Measurements from ENCODE around the gene GLI3. TPM values are rescaled to one million over a fixed set of nuclear protein-coding genes. Genes with fewer than 3 reads are reported as not detected.

The GLI3 gene
- total and polyA plus RNA-seq, 2 of the 8 experiments (the other 6 are each of a cell fraction or from before 2014, with no cell fraction given), result 8.0 to 31.1 TPM

GRCh38 chr7:42227936-42228591 is 8.9 kb downstream of the GLI3 start:
- Histone ChIP-seq H3K9me3 (ENCODE audit: insufficient read depth in 2 of 2, low read depth in 1 of 2, low read length in 1 of 2) (no peaks in the 10 kb centered on the region), H2BK5ac (ENCODE audit: low read depth, low read length) (peak overlapping the region; percentile 62), H3K36me3 (ENCODE audit: control insufficient read depth in 2 of 4, insufficient read depth in 4 of 4, low read length in 3 of 4) (no peaks in the 10 kb centered on the region), H3K4me3 (ENCODE audit: extremely low read depth in 1 of 4, insufficient read depth in 2 of 4, low read depth in 3 of 4, low read length in 4 of 4) (peak overlapping the region; percentile 42 to 67 (median 52)), H3K27me3 (replicated peaks in 1 of 4; ENCODE audit: control insufficient read depth in 3 of 4, extremely low read depth in 1 of 4, insufficient read depth in 3 of 4, low read length in 3 of 4) (no peaks in the 10 kb centered on the region), H3K23ac (ENCODE audit: insufficient read length) (no peak overlapping the region), H4K8ac (ENCODE audit: extremely low read depth, insufficient read depth, low read length) (peak overlapping the region; percentile 97; the same call in 1 of the 2 replicates), H2BK120ac (replicated peaks; ENCODE audit: low read depth, low read length) (peak overlapping the region; percentile 10), H3K9ac (replicated peaks in 1 of 4; ENCODE audit: extremely low read depth in 1 of 4, low read depth in 3 of 4, low read length in 3 of 4) (peak overlapping the region; percentile 55 to 85 (median 77)), H4K20me1 (replicated peaks in 1 of 2; ENCODE audit: control insufficient read depth in 1 of 2, insufficient read depth in 2 of 2, low read length in 2 of 2) (no peaks in the 10 kb centered on the region), H2AFZ (ENCODE audit: low read length) (no peak overlapping the region), H3K79me2 (ENCODE audit: control insufficient read depth in 1 of 2, insufficient read depth in 2 of 2, low read length in 2 of 2) (peaks cover 0 to 52% of the 10 kb centered on the region in 2 experiments; a peak in 3 of 4 replicates), H3K79me1 (ENCODE audit: low read depth, low read length) (no peaks in the 10 kb centered on the region; the same call in 1 of the 2 replicates), H3K4me2 (ENCODE audit: insufficient read depth in 1 of 2, low read depth in 2 of 2, low read length in 2 of 2) (peak overlapping the region; percentile 84 to 91), H3K14ac (ENCODE audit: insufficient read length) (no peak overlapping the region), H2BK20ac (ENCODE audit: low read length) (0 out of 2 replicates have a peak overlapping the region, but pooled peaks have one; percentile 27), H3K27ac (ENCODE audit: low read depth, low read length) (peak overlapping the region; percentile 87), H2BK15ac (ENCODE audit: low read length) (no peak overlapping the region), H3K18ac (ENCODE audit: extremely low read depth, low read length) (peak overlapping the region; percentile 78), H4K5ac (ENCODE audit: insufficient read length, low read depth, low read length) (peak overlapping the region; percentile 81), H2AK5ac (ENCODE audit: low read depth, low read length) (no peak overlapping the region), H3K4ac (replicated peaks; ENCODE audit: insufficient read length, low read depth, low read length) (no peak overlapping the region), H4K91ac (replicated peaks; ENCODE audit: insufficient read length, low read length) (peak overlapping the region; percentile 60), H2BK12ac (ENCODE audit: low read depth, low read length) (peak overlapping the region; percentile 81), H3K23me2 (ENCODE audit: low read depth, low read length) (peaks cover 8% of the 10 kb centered on the region), H3K4me1 (replicated peaks in 1 of 4; ENCODE audit: control insufficient read depth in 3 of 4, insufficient read depth in 4 of 4, low read length in 3 of 4) (peaks cover 5 to 30% (median 22%) of the 10 kb centered on the region in 4 experiments; a peak in 6 of 7 replicates), H3K56ac (replicated peaks; ENCODE audit: insufficient read length, low read depth, low read length) (no peak overlapping the region)
- DNase-seq (ENCODE audit: low read depth in 1 of 2, low spot score in 2 of 2), result peak in 1 of 2 experiments; percentile 76
- 3% methylated on average over 41 of the region's 51 CpGs; no CpG with 5 or more reads in 1 of the 2 experiments for WGBS, 2 experiments (ENCODE audit: extremely low coverage in 1 of 2, insufficient coverage in 1 of 2, insufficient read length in 1 of 2, insufficient replicate concordance in 2 of 2, low coverage in 1 of 2, low lambda C conversion rate in 2 of 2, missing lambda C conversion rate in 1 of 2)
- FAIRE-seq, result no peak
- ChIA-PET POLR2A (ENCODE audit: partially characterized antibody) (interaction anchor here (0.8 to 1.8 kb wide), 19 partner anchors 9 to 213 kb away, joined by 3 to 8 read pairs (median 4); partner anchors contain the start of gene GLI3), CTCF (ENCODE audit: partially characterized antibody) (interaction anchor here (0.6 to 4.7 kb wide), 8 partner anchors 10 to 465 kb away, joined by 3 to 20 read pairs (median 4); no protein-coding TSS in a partner anchor)
- TF ChIP-seq PHF8 (conservative IDR thresholded peaks at IDR 0.05; ENCODE audit: low read depth, low read length), result peak; percentile 60
- TF ChIP-seq EP300 (IDR thresholded peaks at IDR 0.05; ENCODE audit: borderline replicate concordance in 1 of 2, low read depth in 2 of 2, low read length in 2 of 2), result no peak
- TF ChIP-seq RXRA (IDR thresholded peaks at IDR 0.05; ENCODE audit: insufficient read depth, low read depth, low read length), result no peak
- TF ChIP-seq CBX8 (IDR thresholded peaks at IDR 0.05; ENCODE audit: borderline replicate concordance, low read depth, low read length), result no peak
- TF ChIP-seq SP2 (IDR thresholded peaks at IDR 0.05; ENCODE audit: low read length), result no peak
- peak; percentile 69; the same call in 1 of the 2 replicates for TF ChIP-seq RBBP5 (IDR thresholded peaks at IDR 0.05; ENCODE audit: borderline replicate concordance, low read depth, low read length)
- peak; percentile 32; the same call in 1 of the 2 replicates for TF ChIP-seq POLR2AphosphoS5 (IDR thresholded peaks at IDR 0.05; ENCODE audit: low read depth, low read length)
- peak; percentile 91 for TF ChIP-seq ASH2L (IDR thresholded peaks at IDR 0.05; ENCODE audit: low read length)
- TF ChIP-seq CBX5 (IDR thresholded peaks at IDR 0.05; ENCODE audit: low read depth, low read length), result no peak
- 0 out of 2 replicates have a peak, but pooled peaks have one; percentile 30 for TF ChIP-seq ATF2 (IDR thresholded peaks at IDR 0.05; ENCODE audit: low read length)
